HL-60 (cell line): ENCODE data around the gene TXNDC8.

Experiments used
- DNase-seq, 2 experiments: peaks; one replicate each; pipeline ENCODE4 v3.0.0-alpha.2; 2010 to 2020; ENCODE audit warnings: low read depth in 1 of 2, low spot score in 1 of 2
- H3K27ac ChIP-seq: fragments of 250-450 bp; sonication (Bioruptor Pico); replicated peaks from 2 replicates; pipeline ENCODE4 v1.5.1; 2020; ENCODE audit warnings: mild to moderate bottlenecking, moderate library complexity
- H3K27me3 ChIP-seq: fragments of 250-450 bp; sonication (Bioruptor Pico); 2 replicates; pipeline ENCODE4 v1.5.1; 2021; ENCODE audit warnings: mild to moderate bottlenecking, moderate library complexity; ENCODE audit not compliant: insufficient read depth, poor library complexity, severe bottlenecking
- H3K4me3 ChIP-seq: replicated peaks from 2 replicates; pipeline ENCODE4 v1.5.1; 2011; ENCODE audit warnings: mild to moderate bottlenecking, control low read depth, low read length; ENCODE audit not compliant: insufficient read depth
- GABPA ChIP-seq: IDR thresholded peaks from 2 replicates; pipeline ENCODE4 v1.6.1; 2012; ENCODE audit warnings: low read depth
- POLR2AphosphoS5 ChIP-seq: IDR thresholded peaks from 2 replicates; pipeline ENCODE4 v1.6.1; 2012; ENCODE audit warnings: low read depth
- SPI1 ChIP-seq: IDR thresholded peaks from 2 replicates; pipeline ENCODE4 v1.6.1; 2012; ENCODE audit warnings: low read depth, mild to moderate bottlenecking, borderline replicate concordance
- TF ChIP-seq, protein P1 (sequence below): IDR thresholded peaks from 2 replicates; pipeline ENCODE4 v1.6.1; 2012; ENCODE audit warnings: low read depth; ENCODE audit not compliant: insufficient replicate concordance
- TF ChIP-seq, protein P2 (sequence below): IDR thresholded peaks from one replicate; pipeline ENCODE4 v1.5.1; 2011; ENCODE audit warnings: low read length, control low read depth, inconsistent platforms; ENCODE audit not compliant: insufficient read depth

TXNDC8 gene

DNA sequence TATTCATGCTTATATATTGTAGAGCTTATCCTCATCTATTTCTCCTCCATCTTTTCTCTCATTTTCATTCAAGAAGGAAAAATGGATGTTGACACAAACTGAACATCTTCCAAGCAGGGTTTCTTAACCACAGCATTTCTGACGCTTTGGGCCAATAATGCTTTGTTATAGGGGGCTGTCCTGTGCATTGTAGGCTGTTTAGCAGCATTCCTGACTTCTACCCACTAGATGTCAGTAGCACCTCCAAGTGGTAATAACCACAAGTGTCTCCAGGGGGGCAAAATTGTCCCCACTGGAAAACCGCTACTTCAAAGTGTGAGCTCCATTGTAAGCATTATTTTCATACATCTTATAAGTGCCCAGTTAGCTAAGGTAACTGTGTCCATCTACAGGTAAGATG is 2.6 kb upstream of the TXNDC8 start:
- no peak for DNase-seq

DNA sequence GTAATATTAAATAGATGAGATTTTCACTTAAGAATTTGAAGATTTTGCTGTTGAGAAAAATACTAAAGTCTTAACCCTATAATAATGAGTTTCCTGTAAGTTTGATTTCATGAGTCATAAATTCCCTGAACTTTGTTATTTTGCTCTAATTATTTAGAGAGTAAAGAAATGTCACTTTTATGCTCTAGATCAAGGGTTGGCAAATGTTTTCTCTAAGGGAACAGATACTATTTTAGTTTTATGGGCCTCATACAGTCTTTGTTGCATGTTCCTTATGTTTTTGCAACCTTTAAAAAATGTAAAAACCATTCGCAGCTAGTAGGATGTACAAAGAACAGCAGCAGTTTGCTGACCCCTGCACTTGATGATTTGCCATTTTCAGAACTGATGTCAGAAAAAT is 480 bp upstream of the TXNDC8 start:
- no peaks in the 10 kb centered on the region for H3K27me3 ChIP-seq
- TF ChIP-seq, protein P1, sequence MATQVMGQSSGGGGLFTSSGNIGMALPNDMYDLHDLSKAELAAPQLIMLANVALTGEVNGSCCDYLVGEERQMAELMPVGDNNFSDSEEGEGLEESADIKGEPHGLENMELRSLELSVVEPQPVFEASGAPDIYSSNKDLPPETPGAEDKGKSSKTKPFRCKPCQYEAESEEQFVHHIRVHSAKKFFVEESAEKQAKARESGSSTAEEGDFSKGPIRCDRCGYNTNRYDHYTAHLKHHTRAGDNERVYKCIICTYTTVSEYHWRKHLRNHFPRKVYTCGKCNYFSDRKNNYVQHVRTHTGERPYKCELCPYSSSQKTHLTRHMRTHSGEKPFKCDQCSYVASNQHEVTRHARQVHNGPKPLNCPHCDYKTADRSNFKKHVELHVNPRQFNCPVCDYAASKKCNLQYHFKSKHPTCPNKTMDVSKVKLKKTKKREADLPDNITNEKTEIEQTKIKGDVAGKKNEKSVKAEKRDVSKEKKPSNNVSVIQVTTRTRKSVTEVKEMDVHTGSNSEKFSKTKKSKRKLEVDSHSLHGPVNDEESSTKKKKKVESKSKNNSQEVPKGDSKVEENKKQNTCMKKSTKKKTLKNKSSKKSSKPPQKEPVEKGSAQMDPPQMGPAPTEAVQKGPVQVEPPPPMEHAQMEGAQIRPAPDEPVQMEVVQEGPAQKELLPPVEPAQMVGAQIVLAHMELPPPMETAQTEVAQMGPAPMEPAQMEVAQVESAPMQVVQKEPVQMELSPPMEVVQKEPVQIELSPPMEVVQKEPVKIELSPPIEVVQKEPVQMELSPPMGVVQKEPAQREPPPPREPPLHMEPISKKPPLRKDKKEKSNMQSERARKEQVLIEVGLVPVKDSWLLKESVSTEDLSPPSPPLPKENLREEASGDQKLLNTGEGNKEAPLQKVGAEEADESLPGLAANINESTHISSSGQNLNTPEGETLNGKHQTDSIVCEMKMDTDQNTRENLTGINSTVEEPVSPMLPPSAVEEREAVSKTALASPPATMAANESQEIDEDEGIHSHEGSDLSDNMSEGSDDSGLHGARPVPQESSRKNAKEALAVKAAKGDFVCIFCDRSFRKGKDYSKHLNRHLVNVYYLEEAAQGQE = no peak
- TF ChIP-seq, protein P2, sequence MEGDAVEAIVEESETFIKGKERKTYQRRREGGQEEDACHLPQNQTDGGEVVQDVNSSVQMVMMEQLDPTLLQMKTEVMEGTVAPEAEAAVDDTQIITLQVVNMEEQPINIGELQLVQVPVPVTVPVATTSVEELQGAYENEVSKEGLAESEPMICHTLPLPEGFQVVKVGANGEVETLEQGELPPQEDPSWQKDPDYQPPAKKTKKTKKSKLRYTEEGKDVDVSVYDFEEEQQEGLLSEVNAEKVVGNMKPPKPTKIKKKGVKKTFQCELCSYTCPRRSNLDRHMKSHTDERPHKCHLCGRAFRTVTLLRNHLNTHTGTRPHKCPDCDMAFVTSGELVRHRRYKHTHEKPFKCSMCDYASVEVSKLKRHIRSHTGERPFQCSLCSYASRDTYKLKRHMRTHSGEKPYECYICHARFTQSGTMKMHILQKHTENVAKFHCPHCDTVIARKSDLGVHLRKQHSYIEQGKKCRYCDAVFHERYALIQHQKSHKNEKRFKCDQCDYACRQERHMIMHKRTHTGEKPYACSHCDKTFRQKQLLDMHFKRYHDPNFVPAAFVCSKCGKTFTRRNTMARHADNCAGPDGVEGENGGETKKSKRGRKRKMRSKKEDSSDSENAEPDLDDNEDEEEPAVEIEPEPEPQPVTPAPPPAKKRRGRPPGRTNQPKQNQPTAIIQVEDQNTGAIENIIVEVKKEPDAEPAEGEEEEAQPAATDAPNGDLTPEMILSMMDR = no peak
- TF ChIP-seq GABPA = no peak
- no peak for TF ChIP-seq SPI1
- no peak for TF ChIP-seq POLR2AphosphoS5
- no peak overlapping the region for H3K4me3 ChIP-seq
- DNase-seq = no peak
- H3K27ac ChIP-seq = no peak overlapping the region

More for the DNA sequence above, 2.6 kb upstream of the TXNDC8 start:
- TF ChIP-seq SPI1 = no peak
- TF ChIP-seq, protein P2 = peak; percentile 9
- H3K27ac ChIP-seq = no peak overlapping the region
- no peak overlapping the region for H3K4me3 ChIP-seq
- H3K27me3 ChIP-seq = no peaks in the 10 kb centered on the region

DNA sequence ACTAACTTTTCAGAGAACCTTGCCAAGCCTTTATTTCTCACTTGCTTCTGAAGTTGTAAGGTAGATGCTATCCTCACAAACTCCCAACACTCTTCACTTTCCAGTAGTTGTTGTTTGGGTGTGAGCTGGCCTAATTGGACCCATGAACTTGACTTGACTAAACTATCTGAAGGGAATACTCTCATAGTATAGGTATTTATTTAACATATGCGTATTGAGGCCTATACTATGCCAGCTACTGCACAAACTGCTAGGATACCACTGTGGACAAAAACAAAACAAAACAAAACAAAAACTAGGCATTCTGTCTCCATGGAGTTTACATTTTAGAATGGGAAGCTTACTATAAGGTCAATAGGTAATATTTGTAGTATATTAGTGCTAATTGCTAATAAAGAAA is 1.3 kb downstream of the TXNDC8 start:
- TF ChIP-seq GABPA (no peak), SPI1 (no peak), POLR2AphosphoS5 (no peak)
- TF ChIP-seq, protein P1 = no peak
- TF ChIP-seq, protein P2 = no peak
- no peak for DNase-seq

DNA sequence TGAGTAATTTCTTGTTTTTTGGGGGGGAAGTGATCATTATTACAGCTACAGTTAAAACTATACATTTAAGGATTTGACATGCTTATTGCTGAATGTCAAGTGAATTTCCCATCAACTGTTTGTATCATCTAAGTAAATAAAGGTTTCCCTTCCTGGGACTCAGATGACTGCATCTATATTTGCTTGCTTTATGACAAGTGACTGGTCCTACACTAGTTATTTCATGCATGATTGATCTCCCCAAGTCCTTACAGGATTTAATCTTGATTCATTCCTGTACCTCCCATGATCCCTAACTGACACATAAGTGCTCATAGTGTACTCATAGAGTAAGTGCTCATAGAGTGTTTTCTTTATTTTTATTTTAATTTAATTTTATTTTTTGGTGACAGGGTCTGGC is 2.8 kb downstream of the TXNDC8 start:
- H3K4me3 ChIP-seq = no peak overlapping the region
- no peak overlapping the region for H3K27ac ChIP-seq
- no peak for DNase-seq
- H3K27me3 ChIP-seq = no peaks in the 10 kb centered on the region
- TF ChIP-seq GABPA = no peak
- TF ChIP-seq, protein P1 = no peak
- no peak for TF ChIP-seq SPI1
- TF ChIP-seq POLR2AphosphoS5 = no peak
- TF ChIP-seq, protein P2 = no peak

More for the DNA sequence above, 1.3 kb downstream of the TXNDC8 start:
- H3K27ac ChIP-seq = no peak overlapping the region
- H3K4me3 ChIP-seq = no peak overlapping the region
- no peaks in the 10 kb centered on the region for H3K27me3 ChIP-seq
